Iris pigment epithelial cell (primary cell): ENCODE measurements around the gene PCDHA1.

ENCODE experiments used
- DNase-seq: peaks from one replicate; pipeline ENCODE4 v3.0.0-alpha.2; 2011; ENCODE audit warnings: low read depth

PCDHA1 gene

DNA sequence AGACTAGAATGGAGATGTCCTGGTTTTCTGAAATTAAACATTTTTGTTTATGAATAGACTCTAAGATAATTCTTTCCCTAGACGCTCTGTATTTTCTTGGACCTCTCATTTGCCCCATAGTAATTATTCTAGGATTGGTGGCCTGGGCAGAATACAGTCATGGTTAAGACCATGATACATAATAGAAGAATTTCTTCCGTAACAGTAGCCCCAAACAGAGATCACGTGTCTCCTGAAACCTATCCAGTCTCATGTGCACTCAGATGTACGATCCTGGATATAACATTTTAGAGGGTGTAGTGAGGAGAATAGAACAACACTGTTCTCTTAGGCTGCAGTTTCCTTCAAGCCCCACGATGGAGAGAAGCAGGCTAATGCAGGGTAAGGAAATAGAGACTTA is 202.7 kb downstream of the PCDHA1 start:
- DNase-seq, result no peak

GRCh38 chr5:140989254-140990020 is 203.5 kb downstream of the PCDHA1 start:
- no peak for DNase-seq

- DNase-seq, result no peak
Observed at GRCh38 chr5:140992828-140993227, 206.9 kb downstream of the PCDHA1 start.

DNA sequence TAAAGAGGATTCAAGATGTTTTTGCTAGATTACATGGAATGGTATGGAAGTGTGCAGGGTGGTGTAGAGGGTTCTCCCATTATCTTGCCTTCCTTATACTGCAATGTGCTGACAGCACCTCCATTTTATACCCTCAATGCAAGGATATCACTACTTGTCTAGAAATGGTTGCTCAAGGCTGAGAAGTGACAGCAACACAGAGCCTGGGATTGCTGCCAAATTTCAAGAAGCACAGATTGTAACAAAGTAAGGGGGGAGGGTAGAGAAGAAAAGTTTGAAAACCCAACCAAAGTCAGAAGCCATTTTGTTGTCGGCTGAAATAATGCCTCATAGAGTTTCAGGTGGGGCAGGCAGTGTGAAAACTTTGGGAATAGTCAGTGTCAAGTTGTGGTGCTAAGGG is 210.1 kb downstream of the PCDHA1 start:
- no peak for DNase-seq

DNA sequence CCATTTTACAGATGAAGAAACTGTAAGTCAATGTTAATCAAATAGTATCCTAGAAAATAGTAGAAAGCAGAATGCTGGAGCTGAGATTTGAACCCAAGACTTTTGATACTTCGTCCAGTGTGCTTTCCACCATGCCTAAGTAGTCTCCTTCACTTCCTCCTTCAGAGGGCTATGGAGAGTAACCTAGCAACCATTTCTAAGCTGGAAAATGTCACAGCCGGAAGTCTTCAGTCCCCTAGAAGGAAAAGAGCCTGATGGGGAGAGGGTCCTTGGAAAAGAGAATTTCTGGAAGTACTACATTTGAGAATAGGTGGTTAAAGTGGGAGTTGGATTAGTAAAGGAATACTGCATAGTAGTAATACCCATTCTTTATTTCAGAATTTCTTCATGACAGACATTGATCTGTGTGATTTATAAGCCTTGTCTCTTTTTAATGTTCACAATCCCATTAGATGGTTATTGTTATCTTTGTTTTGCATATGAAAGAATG is 213.0 kb downstream of the PCDHA1 start:
- no peak for DNase-seq

- DNase-seq, result no peak
Observed at GRCh38 chr5:141001446-141001843, 215.5 kb downstream of the PCDHA1 start.

- no peak for DNase-seq
Observed at GRCh38 chr5:141001844-141002604, 216.1 kb downstream of the PCDHA1 start.

- no peak for DNase-seq
Observed at GRCh38 chr5:141002605-141002965, 216.6 kb downstream of the PCDHA1 start.

DNA sequence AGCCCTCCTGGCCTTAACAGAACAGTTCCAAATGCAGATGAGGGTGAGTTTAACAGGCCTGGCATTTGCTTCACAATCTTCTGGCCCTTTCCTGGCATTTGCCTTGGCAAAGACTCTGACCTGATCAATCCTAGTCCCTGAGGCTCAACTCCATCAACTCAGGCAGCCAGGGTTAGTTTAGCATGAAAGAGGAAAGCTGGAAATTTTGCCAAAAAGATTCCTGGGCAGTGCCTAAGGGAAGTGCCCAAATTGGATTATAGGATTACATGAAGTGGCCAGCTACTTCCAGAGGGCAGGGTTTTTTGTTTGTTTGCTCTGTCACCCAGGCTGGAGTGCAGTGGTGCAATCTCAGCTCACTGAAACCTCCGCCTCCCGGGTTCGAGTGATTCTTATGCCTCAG is 217.1 kb downstream of the PCDHA1 start:
- DNase-seq, result no peak

- no peak for DNase-seq
Observed at GRCh38 chr5:141003791-141004611, 218.1 kb downstream of the PCDHA1 start.

DNA sequence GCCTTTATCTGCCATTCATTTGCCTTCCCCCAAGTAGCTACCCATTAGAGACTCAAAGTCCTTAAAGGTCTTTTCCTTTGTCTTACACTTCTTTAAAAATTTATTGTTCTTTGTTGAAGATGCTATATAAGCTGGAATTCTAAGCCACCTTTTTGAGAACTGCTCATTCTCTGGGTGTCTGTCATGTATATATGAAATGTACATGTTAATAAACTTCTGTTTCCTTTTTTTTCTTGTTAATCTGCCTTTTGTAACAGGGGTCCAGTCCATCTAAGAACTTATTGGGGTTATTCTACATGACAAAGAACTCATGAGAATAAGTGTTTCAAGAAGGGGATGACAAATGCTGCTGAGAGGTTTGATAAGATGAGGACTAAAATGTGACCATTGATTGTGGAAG is 221.9 kb downstream of the PCDHA1 start:
- DNase-seq, result no peak

DNA sequence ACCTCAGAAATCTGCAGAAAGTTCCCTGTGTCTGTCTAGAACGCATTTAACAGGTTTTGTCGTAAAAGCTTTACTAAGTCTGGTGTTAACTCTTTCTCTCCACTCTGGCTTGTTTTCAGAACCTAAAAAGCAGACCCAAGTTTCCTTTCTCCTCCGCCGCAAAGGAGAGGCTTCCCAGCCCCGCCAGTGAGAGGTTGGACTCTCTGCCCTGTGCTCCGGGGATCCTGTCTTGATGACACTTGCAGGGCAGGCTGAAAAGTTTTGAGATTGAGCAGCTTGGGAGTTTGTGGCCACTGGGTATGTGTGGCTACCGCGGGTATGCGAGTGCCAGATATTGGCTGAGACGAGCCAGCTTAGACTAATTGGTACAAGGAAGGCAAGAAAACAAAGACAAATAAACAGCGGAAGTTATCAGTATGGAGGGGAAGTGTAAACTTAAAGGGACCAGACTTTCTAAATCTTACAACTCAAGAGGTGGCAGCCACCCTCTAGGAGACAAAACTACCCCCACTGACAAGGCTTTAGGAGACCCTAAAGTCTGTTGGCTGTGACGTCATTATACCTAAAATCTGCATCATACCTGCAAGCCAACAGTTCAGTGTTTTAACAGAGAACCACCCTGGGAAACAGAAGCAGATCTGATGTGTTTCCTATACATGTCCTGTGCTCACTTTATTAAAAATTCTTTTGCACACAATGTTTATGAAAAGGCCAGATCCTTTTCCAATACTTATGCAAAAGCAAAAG is 224.3 kb downstream of the PCDHA1 start:
- DNase-seq, result no peak

DNA sequence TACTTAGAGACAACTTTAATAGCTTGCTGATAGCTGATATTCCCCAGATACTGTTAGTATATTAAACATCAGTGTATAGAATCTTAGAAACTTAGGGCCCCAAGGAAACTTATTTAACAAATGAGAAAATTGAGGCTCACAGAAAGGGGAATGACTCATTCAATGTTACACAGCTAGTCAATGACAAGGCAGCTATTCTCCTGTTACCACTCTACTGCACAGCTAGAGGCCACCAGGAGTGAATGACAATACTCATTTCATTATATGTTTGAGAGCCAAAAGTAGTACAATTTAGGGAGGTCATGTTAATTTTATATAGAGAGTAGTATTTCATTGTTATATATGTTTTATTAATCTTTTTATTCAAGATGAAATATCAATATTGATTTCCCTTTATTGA is 232.0 kb downstream of the PCDHA1 start:
- no peak for DNase-seq

- DNase-seq, result no peak
Observed at GRCh38 chr5:141022384-141022783, 236.4 kb downstream of the PCDHA1 start.

- DNase-seq, result no peak
Observed at GRCh38 chr5:141031006-141031405, 245.1 kb downstream of the PCDHA1 start.

DNA sequence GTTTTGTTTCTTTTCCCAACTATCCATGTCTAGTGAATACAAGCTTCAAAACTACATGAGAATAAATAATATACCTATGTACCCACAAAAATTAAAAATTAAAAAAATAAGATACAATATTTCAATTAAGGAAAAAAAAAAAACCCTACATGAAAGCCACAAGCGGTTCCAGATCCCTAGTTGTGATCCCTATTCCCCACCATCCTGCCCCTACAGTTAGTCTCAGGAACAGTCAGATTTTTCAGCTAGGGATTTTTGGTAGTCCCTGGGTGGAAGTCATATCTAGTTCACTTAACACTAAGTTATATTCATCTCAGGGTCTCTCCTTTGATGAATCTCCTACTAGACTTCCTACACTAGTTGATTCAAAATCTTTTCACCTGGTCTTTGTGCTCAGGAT is 246.7 kb downstream of the PCDHA1 start:
- no peak for DNase-seq

GRCh38 chr5:141039061-141039460 is 253.1 kb downstream of the PCDHA1 start:
- DNase-seq, result no peak

DNA sequence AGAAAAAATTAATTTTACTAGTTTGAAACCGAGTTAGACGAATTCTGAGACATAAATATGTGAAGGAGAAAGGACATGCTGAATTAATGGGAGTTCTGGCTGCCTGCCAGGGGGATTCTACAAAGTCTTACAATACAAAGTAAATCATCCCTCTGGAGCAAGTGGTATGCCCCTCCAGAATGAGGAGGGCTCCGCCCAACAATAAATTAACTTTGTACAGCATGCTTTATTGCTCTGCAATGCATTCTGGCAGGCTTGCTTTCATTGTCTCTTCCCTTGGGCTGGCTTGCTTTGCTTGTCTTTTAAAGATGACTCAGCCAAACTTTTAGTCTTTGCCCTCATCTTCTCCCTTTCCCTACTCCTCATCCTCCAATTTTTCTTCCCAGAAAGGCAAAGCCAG is 253.6 kb downstream of the PCDHA1 start:
- no peak for DNase-seq

DNA sequence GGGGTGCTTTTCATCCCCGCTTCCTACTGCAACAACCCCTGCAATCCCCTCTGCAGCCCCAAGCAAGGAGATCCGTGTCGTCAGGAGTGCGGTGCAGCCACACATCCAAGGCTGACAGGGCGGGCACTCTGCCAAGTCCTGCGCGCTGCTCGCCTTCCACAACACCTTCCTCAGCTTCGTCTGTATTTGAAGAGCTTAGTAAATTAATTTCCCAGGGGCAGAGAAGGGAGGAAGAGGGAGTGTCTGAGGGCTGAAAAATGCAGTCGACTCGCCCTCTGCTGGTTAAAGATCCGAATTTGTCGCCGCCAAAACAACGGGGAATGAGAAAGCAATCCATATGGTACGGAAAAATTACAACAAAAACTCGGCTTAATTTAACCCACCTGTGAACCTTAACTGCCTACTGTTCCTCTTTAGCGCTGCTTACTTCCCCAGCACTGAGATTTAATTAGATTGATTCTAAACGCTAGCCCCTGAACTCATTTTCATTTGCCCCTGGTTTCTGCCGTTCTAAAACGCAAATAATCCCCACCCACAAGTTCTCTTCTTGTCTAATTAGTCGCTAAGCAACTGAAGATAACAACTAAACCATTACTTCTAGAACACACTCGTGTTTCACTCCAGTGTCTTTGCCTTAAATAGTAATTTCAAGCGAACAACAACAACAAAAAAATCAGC is 254.3 kb downstream of the PCDHA1 start:
- DNase-seq, result peak; percentile 10

DNA sequence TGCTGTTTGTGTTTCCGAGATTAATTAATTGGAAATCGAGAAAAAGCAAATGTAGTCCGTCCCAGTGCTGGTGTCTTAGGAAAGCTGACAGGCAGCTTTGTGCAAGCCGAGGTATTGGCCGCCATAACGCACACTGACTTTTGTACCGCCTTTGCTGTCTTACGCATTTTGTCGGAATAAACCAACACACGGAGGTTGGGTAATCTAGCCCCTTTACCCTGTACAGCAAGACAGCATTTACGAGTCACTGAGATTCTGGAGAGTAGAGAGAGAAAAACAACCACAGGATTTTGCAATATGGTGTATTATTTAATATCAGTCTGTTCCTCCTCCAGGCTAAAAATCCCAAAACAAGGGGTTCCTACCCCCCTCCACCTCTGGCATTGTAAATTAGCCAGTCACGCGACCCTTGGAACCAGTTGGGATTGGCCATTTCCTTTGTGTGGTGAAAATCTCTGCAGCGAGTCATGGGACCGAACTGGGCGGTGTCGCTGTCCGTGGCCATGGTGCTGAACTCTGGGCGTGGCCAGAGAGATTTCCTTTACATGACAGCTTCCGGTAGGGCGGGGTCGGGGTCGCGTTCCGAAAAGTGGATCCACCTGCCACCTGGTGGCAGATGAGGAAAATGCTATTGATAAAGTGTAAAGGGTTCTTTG is 255.0 kb downstream of the PCDHA1 start:
- peak; percentile 62 for DNase-seq

DNA sequence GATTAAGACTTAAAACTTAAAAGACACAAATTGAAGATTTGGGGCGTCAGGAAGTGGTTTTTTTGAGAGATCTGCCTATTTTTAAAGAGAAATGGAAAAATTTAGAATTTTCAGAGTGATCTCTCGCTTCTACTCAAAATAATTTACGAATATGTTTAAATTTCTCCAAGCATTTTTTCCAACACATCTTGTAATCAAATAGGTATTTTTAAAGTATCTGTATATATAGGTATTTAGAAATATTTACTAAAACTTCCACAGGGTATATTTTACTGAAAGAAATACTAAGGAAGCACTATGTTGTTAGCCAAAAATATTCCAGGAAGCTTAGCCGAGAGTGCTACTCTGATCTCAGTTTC is 255.5 kb downstream of the PCDHA1 start:
- DNase-seq, result no peak
